ENCODE results near the gene IL21R. TPM values are rescaled to one million over a fixed set of nuclear protein-coding genes. Genes with fewer than 3 reads are reported as not detected.

IL21R gene
- total RNA-seq, 1 donor from 2014 or later: 0.98 TPM

- TF ChIP-seq CTCF (IDR thresholded peaks at IDR 0.05) (no peak), POLR2AphosphoS5 (IDR thresholded peaks at IDR 0.05; ENCODE audit: insufficient read depth in 1 of 2, low read depth in 1 of 2) (no peak), POLR2A (IDR thresholded peaks at IDR 0.05) (no peak)
- peaks cover 19% of the 10 kb centered on the region for H3K4me1 ChIP-seq
- intact Hi-C loops (cut with DNase I): no loop called here
- no peaks in the 10 kb centered on the region for H3K36me3 ChIP-seq
- no peak overlapping the region for H3K27ac ChIP-seq
- no peak for DNase-seq (ENCODE audit: extremely low spot score in 2 of 2)
- no peak overlapping the region for H3K4me3 ChIP-seq
- no peaks in the 10 kb centered on the region for H3K9me3 ChIP-seq
- no peaks in the 10 kb centered on the region for H3K27me3 ChIP-seq
These were observed 988 bp upstream of the IL21R start for GRCh38 chr16:27400751-27401620.

- no peak for TF ChIP-seq POLR2A (IDR thresholded peaks at IDR 0.05)
- no peak for TF ChIP-seq POLR2AphosphoS5 (IDR thresholded peaks at IDR 0.05; ENCODE audit: insufficient read depth in 1 of 2, low read depth in 1 of 2)
These were observed 592 bp downstream of the IL21R start for GRCh38 chr16:27402569-27402963.

DNA sequence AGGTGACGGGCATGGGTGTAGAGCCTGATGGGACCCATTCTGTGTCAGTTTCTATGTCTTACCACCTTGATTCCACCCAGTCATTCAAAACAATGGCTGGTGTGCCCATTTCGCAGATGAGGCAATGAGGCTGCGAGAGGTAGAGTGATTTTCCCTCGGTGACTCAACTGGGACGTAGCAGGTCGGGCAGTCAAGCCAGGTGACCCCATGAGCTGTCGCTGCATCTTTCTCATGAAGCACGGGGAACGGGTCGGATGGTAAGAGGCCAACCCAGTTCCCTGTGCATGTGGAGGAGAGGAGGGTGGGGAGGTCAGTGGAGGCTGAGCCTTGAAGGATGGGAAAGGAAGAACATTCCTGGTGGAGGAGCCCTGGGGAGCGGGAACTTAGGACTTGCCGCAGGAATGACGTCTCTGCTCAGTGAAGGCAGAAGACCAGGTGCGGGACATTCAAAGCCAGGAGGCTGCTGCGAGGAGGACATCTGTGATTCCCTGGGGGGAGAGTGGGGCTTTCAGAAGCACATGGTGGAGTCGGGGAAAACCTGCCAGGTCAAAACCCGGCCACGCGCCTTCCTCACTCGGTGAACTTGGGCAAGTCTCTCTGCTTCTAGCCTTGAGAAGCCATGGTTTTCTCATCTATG, 1.1 kb downstream of the IL21R start:
- DNase-seq (ENCODE audit: extremely low spot score in 2 of 2): no peak
- Histone ChIP-seq H3K4me1 (peaks cover 19% of the 10 kb centered on the region), H3K9me3 (no peaks in the 10 kb centered on the region), H3K27ac (no peak overlapping the region), H3K4me3 (peak overlapping the region in 1 of 2 donors; percentile 15), H3K27me3 (no peaks in the 10 kb centered on the region), H3K36me3 (no peaks in the 10 kb centered on the region)
- TF ChIP-seq POLR2A (IDR thresholded peaks at IDR 0.05) (no peak), POLR2AphosphoS5 (IDR thresholded peaks at IDR 0.05; ENCODE audit: insufficient read depth in 1 of 2, low read depth in 1 of 2) (no peak), CTCF (IDR thresholded peaks at IDR 0.05) (no peak)
- intact Hi-C loops (cut with DNase I): no loop called here

More at GRCh38 chr16:27402569-27402963, 592 bp downstream of the IL21R start:
- peak overlapping the region in 1 of 2 donors; percentile 15 for H3K4me3 ChIP-seq
- no peaks in the 10 kb centered on the region for H3K9me3 ChIP-seq
- H3K27ac ChIP-seq: no peak overlapping the region
- H3K27me3 ChIP-seq: no peaks in the 10 kb centered on the region
- intact Hi-C loops (cut with DNase I): no loop called here
- H3K36me3 ChIP-seq: no peaks in the 10 kb centered on the region
- peaks cover 19% of the 10 kb centered on the region for H3K4me1 ChIP-seq
- DNase-seq (ENCODE audit: extremely low spot score in 2 of 2): no peak

- intact Hi-C loops (cut with DNase I): no loop called here
- Histone ChIP-seq H3K27ac (no peak overlapping the region), H3K4me1 (peaks cover 19% of the 10 kb centered on the region), H3K27me3 (no peaks in the 10 kb centered on the region), H3K9me3 (no peaks in the 10 kb centered on the region), H3K4me3 (peak overlapping the region in 1 of 2 donors; percentile 15), H3K36me3 (no peaks in the 10 kb centered on the region)
- no peak for DNase-seq (ENCODE audit: extremely low spot score in 2 of 2)
- TF ChIP-seq CTCF (IDR thresholded peaks at IDR 0.05) (no peak), POLR2A (IDR thresholded peaks at IDR 0.05) (no peak), POLR2AphosphoS5 (IDR thresholded peaks at IDR 0.05; ENCODE audit: insufficient read depth in 1 of 2, low read depth in 1 of 2) (no peak)
These were observed 1.6 kb downstream of the IL21R start for GRCh38 chr16:27403601-27403992.

DNA sequence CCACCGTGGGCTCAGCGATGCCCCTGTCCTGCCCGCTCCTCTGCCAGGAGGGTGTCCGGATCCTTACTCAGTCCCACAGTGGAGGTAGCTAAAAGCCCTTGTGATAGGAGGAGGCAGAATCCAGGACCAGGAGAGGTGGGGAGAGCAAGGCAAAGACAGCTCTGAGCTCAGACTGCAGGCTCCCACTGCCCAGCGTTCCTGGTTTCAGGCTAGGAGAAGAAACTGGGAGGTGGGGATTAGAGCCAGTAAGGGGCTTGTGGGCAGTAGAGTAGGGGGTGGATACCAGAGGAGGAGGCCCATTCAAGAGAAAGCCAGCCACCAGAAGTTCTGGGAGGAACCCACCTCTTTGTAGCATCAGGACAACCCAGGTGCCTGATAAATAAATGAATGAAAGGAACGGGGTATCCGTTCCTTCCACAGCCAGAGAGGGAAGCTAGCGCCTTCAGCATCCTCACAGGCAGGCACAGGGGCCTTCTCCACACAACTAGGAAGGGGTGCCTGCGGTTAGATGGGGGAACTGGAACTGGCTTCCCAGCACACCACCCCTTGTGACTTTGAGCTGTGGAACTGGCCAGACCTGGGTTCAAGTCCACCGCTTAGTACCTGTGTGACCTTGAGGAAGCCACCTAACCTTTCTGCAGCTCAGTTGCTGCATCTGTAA, 2.3 kb downstream of the IL21R start:
- peak in 1 of 2 donors; percentile 74 for DNase-seq (ENCODE audit: extremely low spot score in 2 of 2)
- Histone ChIP-seq H3K4me1 (peaks cover 19% of the 10 kb centered on the region), H3K27me3 (no peaks in the 10 kb centered on the region), H3K27ac (no peak overlapping the region), H3K4me3 (no peak overlapping the region), H3K9me3 (no peaks in the 10 kb centered on the region), H3K36me3 (no peaks in the 10 kb centered on the region)
- TF ChIP-seq POLR2A (IDR thresholded peaks at IDR 0.05) (no peak), POLR2AphosphoS5 (IDR thresholded peaks at IDR 0.05; ENCODE audit: insufficient read depth in 1 of 2, low read depth in 1 of 2) (no peak), CTCF (IDR thresholded peaks at IDR 0.05) (no peak)
- intact Hi-C loops (cut with DNase I): no loop called here

Data from vagina (tissue), 2 donors.